ENCODE data around the gene P4HTM. TPM values are rescaled to one million over a fixed set of nuclear protein-coding genes. Genes with fewer than 3 reads are reported as not detected.

Gene P4HTM
- total and polyA plus RNA-seq, 2 of the 4 experiments (the other 2 are of a cell fraction) = 10.4 to 26.1 TPM

DNA sequence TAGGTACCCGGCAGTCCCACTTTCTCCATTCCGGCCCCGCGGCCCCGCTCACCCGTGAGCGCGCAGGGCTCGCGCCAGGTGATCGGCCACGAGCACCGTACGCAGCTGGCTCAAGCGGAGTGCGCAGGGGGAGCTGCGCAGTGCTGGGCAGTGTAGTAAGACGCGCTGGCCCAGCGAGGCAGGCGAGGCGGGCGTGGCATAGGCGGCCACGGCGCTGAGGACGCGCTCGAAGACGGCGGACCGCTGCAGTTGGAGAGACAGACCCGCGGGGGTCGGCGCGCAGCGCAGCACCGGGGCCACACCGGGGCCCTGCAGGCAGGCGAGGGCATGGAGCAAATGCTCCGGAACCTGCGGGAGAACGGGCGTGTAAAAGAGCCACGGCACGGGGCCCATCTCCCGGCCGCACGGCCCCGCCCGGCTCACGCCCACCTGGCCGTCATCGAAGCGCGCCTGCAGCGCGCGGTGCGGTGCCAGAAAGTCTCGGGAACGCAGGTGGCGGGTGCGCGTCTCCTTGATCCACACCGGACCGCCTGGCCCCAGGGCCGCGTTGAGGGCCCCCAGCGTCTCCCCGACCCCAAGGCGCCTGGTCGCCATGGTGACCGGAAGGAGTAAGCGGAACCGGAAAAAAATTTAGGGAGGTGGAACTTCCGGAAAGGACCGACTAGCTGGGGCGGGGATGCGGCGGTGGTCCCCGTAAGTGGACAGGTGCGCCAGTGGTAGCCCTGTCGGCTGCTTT, 28.1 kb downstream of the P4HTM start, which contains the start of gene DALRD3:
TSS of gene DALRD3 (minus strand) at position 610 of the 736 bp plus-strand sequence. CDS start at position 594, 16 bp downstream.
- WGBS, 2 experiments (ENCODE audit: extremely low coverage in 2 of 2, insufficient read length in 1 of 2) = 1% methylated on average over 72 of the region's 85 CpGs; no CpG with 5 or more reads in 1 of the 2 experiments
- Histone ChIP-seq H2BK5ac (ENCODE audit: low read depth, low read length, poor library complexity, severe bottlenecking) (peak within 1 kb of the TSS; percentile 74), H3K9me3 (ENCODE audit: control insufficient read depth, insufficient read depth, low read length) (no peaks in the 10 kb centered on the region), H2BK15ac (ENCODE audit: low read depth, low read length) (no peak within 1 kb of the TSS), H3K27me3 (ENCODE audit: control insufficient read depth, insufficient read depth, low read length) (no peaks in the 10 kb centered on the region), H3K23ac (ENCODE audit: low read depth, low read length) (peak within 1 kb of the TSS; percentile 58), H3K18ac (ENCODE audit: low read depth, low read length) (no peak within 1 kb of the TSS), H3K4me2 (ENCODE audit: low read depth, low read length) (peak within 1 kb of the TSS; percentile 96), H2BK20ac (ENCODE audit: low read depth, low read length) (no peak within 1 kb of the TSS), H4K91ac (ENCODE audit: insufficient read depth, low read depth, low read length) (peak within 1 kb of the TSS; percentile 71), H2AFZ (replicated peaks; ENCODE audit: low read length, poor library complexity) (peak within 1 kb of the TSS; percentile 98), H3K36me3 (ENCODE audit: control insufficient read depth, insufficient read depth, low read length) (peaks cover 34% of the 10 kb centered on the region), H3K4me3 (ENCODE audit: insufficient read depth, low read depth, low read length) (peak within 1 kb of the TSS; percentile 95), H3K9me1 (ENCODE audit: insufficient read depth, low read length) (peaks cover 9% of the 10 kb centered on the region), H3K56ac (ENCODE audit: extremely low read depth, insufficient read depth, low read length) (peak within 1 kb of the TSS; percentile 51; the same call in 1 of the 2 replicates), H3K4ac (ENCODE audit: low read depth, low read length) (peak within 1 kb of the TSS; percentile 90), H2AK5ac (ENCODE audit: low read depth, low read length) (peak within 1 kb of the TSS; percentile 82), H4K8ac (ENCODE audit: low read depth in 2 of 2, low read length in 2 of 2) (peak within 1 kb of the TSS; percentile 70 to 98), H3K14ac (replicated peaks; ENCODE audit: low read depth, low read length) (peak within 1 kb of the TSS; percentile 89), H2BK120ac (ENCODE audit: low read depth, low read length) (no peak within 1 kb of the TSS; the same call in 1 of the 2 replicates), H3K9ac (ENCODE audit: low read depth, low read length) (peak within 1 kb of the TSS; percentile 50), H3K79me1 (ENCODE audit: low read depth in 1 of 2, low read length in 2 of 2) (peaks cover 23 to 81% of the 10 kb centered on the region in 2 experiments; a peak in 3 of 4 replicates), H4K5ac (ENCODE audit: low read depth, low read length) (peak within 1 kb of the TSS; percentile 74), H3K4me1 (ENCODE audit: control insufficient read depth, insufficient read depth, low read length) (peaks cover 11% of the 10 kb centered on the region), H3K27ac (ENCODE audit: insufficient read depth, low read length) (peak within 1 kb of the TSS; percentile 62), H2AK9ac (replicated peaks; ENCODE audit: low read depth, low read length, poor library complexity) (peak within 1 kb of the TSS; percentile 97), H4K20me1 (ENCODE audit: insufficient read depth, low read length) (peaks cover 28% of the 10 kb centered on the region)
- ChIA-PET CTCF (interaction anchor here (0.8 kb wide), 1 partner anchor 10 kb away, joined by 3 read pairs; the partner anchor contains the start of gene WDR6), POLR2A (ENCODE audit: unreplicated experiment) (interaction anchor here (2.4 kb wide), 1 partner anchor 10 kb away, joined by 13 read pairs; the partner anchor contains the start of gene WDR6)
- peak; percentile 51 for DNase-seq
- in situ Hi-C loops (cut with MboI; ENCODE audit: low sequenced_read_pairs) (no loop called here), dilution Hi-C loops (cut with HindIII; ENCODE audit: low sequenced_read_pairs, unreplicated experiment) (no loop called here), intact Hi-C loops (cut with micrococcal nuclease) (no loop called here)
- ATAC-seq (ENCODE audit: low read depth) = peak; percentile 39
- BruUV-seq (replicated peaks) = no TSS peak
- TF ChIP-seq RCOR1 (IDR thresholded peaks at IDR 0.05; ENCODE audit: insufficient replicate concordance, low read length) (no peak), ELK1 (IDR thresholded peaks at IDR 0.05; ENCODE audit: borderline replicate concordance, low read depth, low read length) (no peak), BHLHE40 (IDR thresholded peaks at IDR 0.05; ENCODE audit: low read depth, low read length) (no peak), CHD1 (IDR thresholded peaks at IDR 0.05; ENCODE audit: low read depth, low read length) (no peak), RAD21 (IDR thresholded peaks at IDR 0.05; ENCODE audit: low read length) (no peak), MXI1 (IDR thresholded peaks at IDR 0.05; ENCODE audit: borderline replicate concordance, low read depth, low read length) (peak; percentile 93), CEBPB (IDR thresholded peaks at IDR 0.05; ENCODE audit: low read depth, low read length) (no peak), MAFK (IDR thresholded peaks at IDR 0.05; ENCODE audit: low read depth, low read length) (no peak), MAZ (IDR thresholded peaks at IDR 0.05; ENCODE audit: borderline replicate concordance, low read depth, low read length) (peak; percentile 29; the same call in 1 of the 2 replicates), SMC3 (IDR thresholded peaks at IDR 0.05; ENCODE audit: low read depth, low read length) (no peak), CTCF (conservative IDR thresholded peaks at IDR 0.05; ENCODE audit: low read depth, low read length) (no peak), POLR2A (IDR thresholded peaks at IDR 0.05; ENCODE audit: low read depth, low read length) (peak; percentile 55), RFX5 (IDR thresholded peaks at IDR 0.05; ENCODE audit: low read depth, low read length) (no peak)
- TF ChIP-seq, protein P1, sequence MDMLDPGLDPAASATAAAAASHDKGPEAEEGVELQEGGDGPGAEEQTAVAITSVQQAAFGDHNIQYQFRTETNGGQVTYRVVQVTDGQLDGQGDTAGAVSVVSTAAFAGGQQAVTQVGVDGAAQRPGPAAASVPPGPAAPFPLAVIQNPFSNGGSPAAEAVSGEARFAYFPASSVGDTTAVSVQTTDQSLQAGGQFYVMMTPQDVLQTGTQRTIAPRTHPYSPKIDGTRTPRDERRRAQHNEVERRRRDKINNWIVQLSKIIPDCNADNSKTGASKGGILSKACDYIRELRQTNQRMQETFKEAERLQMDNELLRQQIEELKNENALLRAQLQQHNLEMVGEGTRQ (IDR thresholded peaks at IDR 0.05; ENCODE audit: low read depth, low read length) = no peak

Measured in IMR-90 (cell line).